ENCODE measurements around the gene OR5T2.

Gene OR5T2

DNA sequence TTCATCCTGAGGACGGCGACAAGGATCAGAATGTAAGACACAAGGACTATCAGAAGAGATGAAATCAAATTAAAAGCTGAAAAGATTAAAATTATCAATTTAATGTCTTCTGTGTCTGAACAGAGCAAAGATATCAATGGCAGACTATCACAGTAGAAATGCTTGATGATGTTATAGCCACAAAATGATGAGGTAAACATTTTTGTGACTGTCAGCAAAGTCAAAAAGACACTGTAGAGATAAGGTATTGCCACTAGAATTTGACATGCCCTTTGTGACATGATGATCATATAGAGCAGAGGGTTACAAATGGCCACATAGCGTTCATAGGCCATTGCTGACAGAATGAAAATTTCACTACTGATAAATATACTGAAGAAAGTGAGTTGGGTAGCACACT lies 45.5 kb downstream of the OR5T2 start:
- Histone ChIP-seq H3K36me3 (replicated peaks; ENCODE audit: insufficient read depth, low read length) (no peaks in the 10 kb centered on the region), H4K20me1 (ENCODE audit: insufficient read depth, low read length) (no peaks in the 10 kb centered on the region), H3K4me3 (ENCODE audit: low read length) (no peak overlapping the region), H3K4me2 (ENCODE audit: low read depth, low read length) (no peak overlapping the region), H3K4me1 (ENCODE audit: low read length) (no peaks in the 10 kb centered on the region), H3K9ac (ENCODE audit: low read length) (no peak overlapping the region), H3K27me3 (replicated peaks; ENCODE audit: insufficient read depth, low read length) (no peaks in the 10 kb centered on the region), H3F3A (ENCODE audit: insufficient read depth, low read length) (no peaks in the 10 kb centered on the region), H3K79me2 (ENCODE audit: low read length) (no peaks in the 10 kb centered on the region), H3K27ac (ENCODE audit: low read length) (no peak overlapping the region), H3K9me2 (replicated peaks; ENCODE audit: insufficient read depth, low read length) (no peaks in the 10 kb centered on the region), H2AFZ (ENCODE audit: low read length) (no peak overlapping the region), H3K9me3 (replicated peaks; ENCODE audit: insufficient read depth, low read length) (no peaks in the 10 kb centered on the region)
- no peak for DNase-seq
- TF ChIP-seq, protein P1, sequence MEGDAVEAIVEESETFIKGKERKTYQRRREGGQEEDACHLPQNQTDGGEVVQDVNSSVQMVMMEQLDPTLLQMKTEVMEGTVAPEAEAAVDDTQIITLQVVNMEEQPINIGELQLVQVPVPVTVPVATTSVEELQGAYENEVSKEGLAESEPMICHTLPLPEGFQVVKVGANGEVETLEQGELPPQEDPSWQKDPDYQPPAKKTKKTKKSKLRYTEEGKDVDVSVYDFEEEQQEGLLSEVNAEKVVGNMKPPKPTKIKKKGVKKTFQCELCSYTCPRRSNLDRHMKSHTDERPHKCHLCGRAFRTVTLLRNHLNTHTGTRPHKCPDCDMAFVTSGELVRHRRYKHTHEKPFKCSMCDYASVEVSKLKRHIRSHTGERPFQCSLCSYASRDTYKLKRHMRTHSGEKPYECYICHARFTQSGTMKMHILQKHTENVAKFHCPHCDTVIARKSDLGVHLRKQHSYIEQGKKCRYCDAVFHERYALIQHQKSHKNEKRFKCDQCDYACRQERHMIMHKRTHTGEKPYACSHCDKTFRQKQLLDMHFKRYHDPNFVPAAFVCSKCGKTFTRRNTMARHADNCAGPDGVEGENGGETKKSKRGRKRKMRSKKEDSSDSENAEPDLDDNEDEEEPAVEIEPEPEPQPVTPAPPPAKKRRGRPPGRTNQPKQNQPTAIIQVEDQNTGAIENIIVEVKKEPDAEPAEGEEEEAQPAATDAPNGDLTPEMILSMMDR (IDR thresholded peaks at IDR 0.05; ENCODE audit: low read length): no peak
- no peak for TF ChIP-seq EZH2 (optimal IDR thresholded peaks at IDR 0.05; ENCODE audit: low read depth, low read length)
- TF ChIP-seq EZH2phosphoT487 (IDR thresholded peaks at IDR 0.05; ENCODE audit: low read length): no peak

DNA sequence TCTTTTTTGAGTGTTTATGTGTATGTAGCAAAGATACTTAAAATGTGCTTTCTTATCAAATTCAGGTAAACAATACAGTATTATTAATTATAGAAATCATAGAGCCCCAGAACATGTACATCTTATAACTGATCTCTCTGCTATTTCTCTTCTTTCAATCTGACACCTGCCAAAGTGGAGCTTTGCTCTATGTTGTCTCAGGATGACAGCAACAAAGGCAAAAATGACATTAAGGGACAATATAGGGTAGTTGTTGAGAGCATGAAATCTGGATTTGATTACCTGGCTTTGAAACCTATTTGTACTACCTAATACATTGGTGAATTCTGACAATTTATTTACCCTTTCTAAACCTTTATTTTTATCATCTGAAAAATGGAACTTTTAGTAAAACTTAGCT lies 50.6 kb downstream of the OR5T2 start:
- Histone ChIP-seq H3K79me2 (ENCODE audit: low read length) (no peaks in the 10 kb centered on the region), H3K4me1 (ENCODE audit: low read length) (no peaks in the 10 kb centered on the region), H3K36me3 (replicated peaks; ENCODE audit: insufficient read depth, low read length) (no peaks in the 10 kb centered on the region), H4K20me1 (ENCODE audit: insufficient read depth, low read length) (no peaks in the 10 kb centered on the region), H3K4me2 (ENCODE audit: low read depth, low read length) (no peak overlapping the region), H2AFZ (ENCODE audit: low read length) (no peak overlapping the region), H3K27me3 (replicated peaks; ENCODE audit: insufficient read depth, low read length) (no peaks in the 10 kb centered on the region), H3K27ac (ENCODE audit: low read length) (no peak overlapping the region), H3K9me2 (replicated peaks; ENCODE audit: insufficient read depth, low read length) (no peaks in the 10 kb centered on the region), H3F3A (ENCODE audit: insufficient read depth, low read length) (no peaks in the 10 kb centered on the region), H3K9ac (ENCODE audit: low read length) (no peak overlapping the region), H3K9me3 (replicated peaks; ENCODE audit: insufficient read depth, low read length) (no peaks in the 10 kb centered on the region), H3K4me3 (ENCODE audit: low read length) (no peak overlapping the region)
- no peak for DNase-seq
- TF ChIP-seq EZH2 (optimal IDR thresholded peaks at IDR 0.05; ENCODE audit: low read depth, low read length): no peak
- no peak for TF ChIP-seq EZH2phosphoT487 (IDR thresholded peaks at IDR 0.05; ENCODE audit: low read length)
- TF ChIP-seq, protein P1 (IDR thresholded peaks at IDR 0.05; ENCODE audit: low read length): no peak

Data from MM.1S (cell line).